ENCODE measurements around the gene LNPK. TPM values are rescaled to one million over a fixed set of nuclear protein-coding genes. Genes with fewer than 3 reads are reported as not detected.

LNPK gene
- total RNA-seq, 1 experiment from 2014 or later = 31.1 TPM

DNA sequence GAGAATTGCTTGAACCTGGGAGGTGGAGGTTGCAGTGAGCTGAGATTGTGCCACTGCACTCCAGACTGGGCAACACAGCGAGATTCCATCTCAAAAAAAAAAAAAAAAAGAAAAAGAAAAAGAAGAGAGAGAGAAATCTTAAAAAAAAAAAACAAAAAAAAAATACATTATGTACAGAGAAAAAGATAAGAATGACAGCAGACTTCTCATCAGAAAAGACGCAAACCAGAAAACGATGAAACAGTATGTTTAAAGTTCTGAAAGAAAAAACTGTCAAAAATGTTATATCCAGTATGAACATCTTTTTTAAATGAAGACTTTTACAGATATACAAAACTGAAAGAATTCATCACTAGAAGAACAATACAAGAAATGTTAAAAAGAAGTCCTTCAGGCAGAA lies 60.4 kb downstream of the LNPK start:
- no TSS peak for BruUV-seq (replicated peaks)
- CTCF ChIA-PET = no interaction called here
- TF ChIP-seq, protein P1, sequence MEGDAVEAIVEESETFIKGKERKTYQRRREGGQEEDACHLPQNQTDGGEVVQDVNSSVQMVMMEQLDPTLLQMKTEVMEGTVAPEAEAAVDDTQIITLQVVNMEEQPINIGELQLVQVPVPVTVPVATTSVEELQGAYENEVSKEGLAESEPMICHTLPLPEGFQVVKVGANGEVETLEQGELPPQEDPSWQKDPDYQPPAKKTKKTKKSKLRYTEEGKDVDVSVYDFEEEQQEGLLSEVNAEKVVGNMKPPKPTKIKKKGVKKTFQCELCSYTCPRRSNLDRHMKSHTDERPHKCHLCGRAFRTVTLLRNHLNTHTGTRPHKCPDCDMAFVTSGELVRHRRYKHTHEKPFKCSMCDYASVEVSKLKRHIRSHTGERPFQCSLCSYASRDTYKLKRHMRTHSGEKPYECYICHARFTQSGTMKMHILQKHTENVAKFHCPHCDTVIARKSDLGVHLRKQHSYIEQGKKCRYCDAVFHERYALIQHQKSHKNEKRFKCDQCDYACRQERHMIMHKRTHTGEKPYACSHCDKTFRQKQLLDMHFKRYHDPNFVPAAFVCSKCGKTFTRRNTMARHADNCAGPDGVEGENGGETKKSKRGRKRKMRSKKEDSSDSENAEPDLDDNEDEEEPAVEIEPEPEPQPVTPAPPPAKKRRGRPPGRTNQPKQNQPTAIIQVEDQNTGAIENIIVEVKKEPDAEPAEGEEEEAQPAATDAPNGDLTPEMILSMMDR (IDR thresholded peaks at IDR 0.05; ENCODE audit: unreplicated experiment) = no peak
- Mint-ChIP-seq H3K27ac (ENCODE audit: unreplicated experiment) (no peak overlapping the region), H3K4me3 (ENCODE audit: low read depth, unreplicated experiment) (no peak overlapping the region), H3K9me3 (ENCODE audit: low read depth, unreplicated experiment) (peaks cover 2% of the 10 kb centered on the region), H3K4me1 (ENCODE audit: low read depth, unreplicated experiment) (no peaks in the 10 kb centered on the region), H3K27me3 (ENCODE audit: unreplicated experiment) (no peaks in the 10 kb centered on the region), H3K36me3 (ENCODE audit: insufficient read depth, unreplicated experiment) (no peaks in the 10 kb centered on the region)
- no peak for DNase-seq
- intact Hi-C loops (cut with micrococcal nuclease; ENCODE audit: unreplicated experiment) = no loop called here

DNA sequence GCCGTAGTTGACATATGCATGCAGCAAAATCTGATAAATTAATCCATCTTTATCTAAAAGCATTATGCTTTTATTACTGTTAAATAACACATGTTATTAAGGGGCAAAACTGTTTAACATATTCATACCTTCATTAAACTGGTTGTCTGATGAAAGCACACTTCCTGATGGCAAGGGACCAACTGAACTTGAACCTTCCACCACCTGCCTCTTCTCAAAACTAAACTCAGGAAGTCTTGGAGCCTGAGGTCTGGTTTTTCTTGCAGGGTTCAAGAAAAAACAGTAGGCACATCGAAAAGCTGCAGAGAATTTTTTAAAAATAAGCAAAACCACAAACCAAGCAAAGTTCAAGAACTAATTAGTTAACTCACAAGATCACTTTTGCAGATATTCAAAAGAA lies 64.9 kb downstream of the LNPK start:
- CTCF ChIA-PET = no interaction called here
- peaks cover 2% of the 10 kb centered on the region for H3K9me3 Mint-ChIP-seq (ENCODE audit: low read depth, unreplicated experiment)
- intact Hi-C loops (cut with micrococcal nuclease; ENCODE audit: unreplicated experiment) = no loop called here

DNA sequence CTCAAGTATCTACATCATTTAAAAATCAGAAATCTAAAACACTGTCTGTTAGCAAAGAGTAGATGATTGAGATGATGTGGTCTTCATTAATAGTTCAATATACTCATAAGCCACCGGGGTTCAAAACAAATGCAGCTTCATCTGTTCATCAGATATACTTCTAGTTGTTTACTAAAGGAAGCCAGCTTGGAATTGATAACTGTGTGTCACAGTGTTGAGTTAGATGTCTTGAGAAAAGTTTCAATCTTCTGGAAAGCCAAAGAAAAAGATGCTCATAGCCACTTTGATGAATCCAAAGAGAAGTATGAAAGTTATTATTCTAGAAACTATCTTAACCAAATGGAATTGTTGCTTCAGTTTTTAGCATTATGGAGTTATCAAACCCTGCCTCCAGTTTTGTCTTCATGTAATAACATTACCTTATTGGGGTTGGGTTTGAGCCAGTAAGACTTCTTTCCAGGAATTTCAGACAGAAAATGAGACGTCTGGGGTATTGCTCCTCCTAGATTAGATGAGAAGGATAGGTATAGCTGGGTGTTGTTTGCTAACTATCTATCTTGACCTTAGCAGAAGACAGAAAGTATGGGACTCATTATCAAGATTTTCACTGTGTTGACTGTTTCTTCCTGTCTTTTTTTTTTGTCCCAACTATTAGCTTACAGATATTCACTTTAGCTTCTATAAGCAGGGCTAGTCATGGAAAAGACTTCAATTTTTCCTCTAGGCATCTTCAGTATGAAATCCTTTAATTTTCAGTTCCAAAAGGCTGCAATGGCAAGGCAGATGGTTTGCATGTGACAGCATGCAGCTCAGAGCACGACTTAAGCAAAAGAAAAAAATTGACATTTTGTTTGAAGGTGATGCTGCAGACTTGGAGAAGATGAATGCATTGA lies 66.5 kb downstream of the LNPK start:
- H3K27ac Mint-ChIP-seq (ENCODE audit: unreplicated experiment) = no peak overlapping the region
- no peaks in the 10 kb centered on the region for H3K9me3 Mint-ChIP-seq (ENCODE audit: low read depth, unreplicated experiment)
- no peak overlapping the region for H3K4me3 Mint-ChIP-seq (ENCODE audit: low read depth, unreplicated experiment)
- H3K4me1 Mint-ChIP-seq (ENCODE audit: low read depth, unreplicated experiment) = no peaks in the 10 kb centered on the region
- no TSS peak for BruUV-seq (replicated peaks)
- CTCF ChIA-PET = no interaction called here
- intact Hi-C loops (cut with micrococcal nuclease; ENCODE audit: unreplicated experiment) = no loop called here
- H3K36me3 Mint-ChIP-seq (ENCODE audit: insufficient read depth, unreplicated experiment) = no peaks in the 10 kb centered on the region
- TF ChIP-seq, protein P1 (IDR thresholded peaks at IDR 0.05; ENCODE audit: unreplicated experiment) = no peak
- no peak for DNase-seq
- no peaks in the 10 kb centered on the region for H3K27me3 Mint-ChIP-seq (ENCODE audit: unreplicated experiment)

More for the DNA sequence above, 64.9 kb downstream of the LNPK start:
- Mint-ChIP-seq H3K27ac (ENCODE audit: unreplicated experiment) (no peak overlapping the region), H3K4me3 (ENCODE audit: low read depth, unreplicated experiment) (no peak overlapping the region), H3K4me1 (ENCODE audit: low read depth, unreplicated experiment) (no peaks in the 10 kb centered on the region), H3K27me3 (ENCODE audit: unreplicated experiment) (no peaks in the 10 kb centered on the region), H3K36me3 (ENCODE audit: insufficient read depth, unreplicated experiment) (no peaks in the 10 kb centered on the region)
- no TSS peak for BruUV-seq (replicated peaks)
- DNase-seq = no peak
- TF ChIP-seq, protein P1 (IDR thresholded peaks at IDR 0.05; ENCODE audit: unreplicated experiment) = no peak

DNA sequence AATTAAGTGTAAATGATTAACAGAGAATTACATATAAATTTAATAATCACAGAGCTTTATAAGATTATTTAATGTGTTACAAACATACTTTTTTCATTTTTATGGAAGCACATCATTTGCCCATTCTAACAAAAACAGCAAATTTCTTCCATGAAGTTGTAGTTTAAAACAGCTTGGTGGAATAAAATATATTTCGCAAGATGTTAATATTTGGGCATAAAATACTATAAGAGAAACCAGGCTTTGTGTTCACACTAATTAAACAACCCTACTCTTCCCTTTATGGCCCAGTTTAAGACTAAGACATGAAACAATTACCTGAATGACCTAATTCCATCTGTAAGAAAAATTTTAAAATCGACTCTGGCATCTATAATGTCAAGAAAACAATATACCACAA lies 69.4 kb downstream of the LNPK start:
- Mint-ChIP-seq H3K27me3 (ENCODE audit: unreplicated experiment) (no peaks in the 10 kb centered on the region), H3K4me1 (ENCODE audit: low read depth, unreplicated experiment) (no peaks in the 10 kb centered on the region), H3K4me3 (ENCODE audit: low read depth, unreplicated experiment) (no peak overlapping the region), H3K27ac (ENCODE audit: unreplicated experiment) (no peak overlapping the region), H3K36me3 (ENCODE audit: insufficient read depth, unreplicated experiment) (no peaks in the 10 kb centered on the region), H3K9me3 (ENCODE audit: low read depth, unreplicated experiment) (no peaks in the 10 kb centered on the region)
- DNase-seq = no peak
- CTCF ChIA-PET = no interaction called here
- TF ChIP-seq, protein P1 (IDR thresholded peaks at IDR 0.05; ENCODE audit: unreplicated experiment) = no peak
- intact Hi-C loops (cut with micrococcal nuclease; ENCODE audit: unreplicated experiment) = no loop called here
- BruUV-seq (replicated peaks) = no TSS peak
